ENCODE measurements around the gene BID.

GRCh38 chr22:17796695-17797094 lies 22.4 kb upstream of the BID start:
- TF ChIP-seq POLR2AphosphoS5 (IDR thresholded peaks at IDR 0.05; ENCODE audit: low read depth, low read length): no peak
- no peak for TF ChIP-seq REST (IDR thresholded peaks at IDR 0.05; ENCODE audit: insufficient read depth in 1 of 2, low read depth in 2 of 2, low read length in 2 of 2)
- no peak for TF ChIP-seq TAF1 (IDR thresholded peaks at IDR 0.05; ENCODE audit: borderline replicate concordance, insufficient read depth, low read length)
